ENCODE results near the gene TRAF3. TPM values are rescaled to one million over a fixed set of nuclear protein-coding genes. Genes with fewer than 3 reads are reported as not detected.

TRAF3 gene
- polyA plus RNA-seq, 1 of the 3 experiments (the other 2 are of a cell fraction), result 17.9 TPM

DNA sequence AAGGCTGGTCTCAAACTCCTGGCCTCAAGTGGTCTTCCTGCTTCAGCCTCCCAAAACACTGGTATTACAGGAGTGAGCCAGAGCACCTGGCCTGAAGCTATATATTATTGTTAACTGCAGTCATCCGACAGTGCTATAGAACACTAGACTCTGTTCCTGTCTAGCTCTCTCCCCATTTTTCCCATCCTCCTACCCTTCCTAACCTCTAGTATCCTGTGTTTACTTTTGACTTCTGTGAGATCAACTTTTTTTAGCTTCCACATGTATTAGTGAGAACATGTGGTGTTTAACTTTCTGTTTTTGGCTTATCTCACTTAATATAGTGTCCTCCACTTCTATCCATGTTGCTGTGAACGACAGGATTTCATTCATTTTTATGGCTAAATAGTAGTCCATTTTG lies 34.7 kb downstream of the TRAF3 start:
- POLR2A ChIA-PET, result no interaction called here
- Histone ChIP-seq H3K79me2 (ENCODE audit: insufficient read depth) (peaks cover 85% of the 10 kb centered on the region), H3K4me3 (ENCODE audit: low read depth in 2 of 2, low read length in 1 of 2) (no peak overlapping the region), H3K4me2 (no peak overlapping the region), H3K27ac (ENCODE audit: low read depth in 2 of 2, low read length in 1 of 2) (no peak overlapping the region), H3K9me3 (no peaks in the 10 kb centered on the region), H3K36me3 (replicated peaks in 1 of 2; ENCODE audit: control insufficient read depth in 1 of 2, insufficient read depth in 2 of 2, low read length in 1 of 2) (no peaks in the 10 kb centered on the region), H2AFZ (ENCODE audit: low read depth) (no peak overlapping the region), H3K9me2 (no peaks in the 10 kb centered on the region), H3K27me3 (ENCODE audit: insufficient read depth) (no peaks in the 10 kb centered on the region), H3F3A (replicated peaks; ENCODE audit: insufficient read depth) (no peaks in the 10 kb centered on the region), H3K4me1 (ENCODE audit: control insufficient read depth in 1 of 2, insufficient read depth in 2 of 2, low read depth in 1 of 2, low read length in 1 of 2) (no peaks in the 10 kb centered on the region), H4K20me1 (ENCODE audit: insufficient read depth) (peaks cover 33% of the 10 kb centered on the region; the same call in 1 of the 2 replicates), H3K9ac (no peak overlapping the region)
- TF ChIP-seq TCF12 (IDR thresholded peaks at IDR 0.05) (no peak), ELF1 (IDR thresholded peaks at IDR 0.05) (no peak)
- TF ChIP-seq, protein P1, sequence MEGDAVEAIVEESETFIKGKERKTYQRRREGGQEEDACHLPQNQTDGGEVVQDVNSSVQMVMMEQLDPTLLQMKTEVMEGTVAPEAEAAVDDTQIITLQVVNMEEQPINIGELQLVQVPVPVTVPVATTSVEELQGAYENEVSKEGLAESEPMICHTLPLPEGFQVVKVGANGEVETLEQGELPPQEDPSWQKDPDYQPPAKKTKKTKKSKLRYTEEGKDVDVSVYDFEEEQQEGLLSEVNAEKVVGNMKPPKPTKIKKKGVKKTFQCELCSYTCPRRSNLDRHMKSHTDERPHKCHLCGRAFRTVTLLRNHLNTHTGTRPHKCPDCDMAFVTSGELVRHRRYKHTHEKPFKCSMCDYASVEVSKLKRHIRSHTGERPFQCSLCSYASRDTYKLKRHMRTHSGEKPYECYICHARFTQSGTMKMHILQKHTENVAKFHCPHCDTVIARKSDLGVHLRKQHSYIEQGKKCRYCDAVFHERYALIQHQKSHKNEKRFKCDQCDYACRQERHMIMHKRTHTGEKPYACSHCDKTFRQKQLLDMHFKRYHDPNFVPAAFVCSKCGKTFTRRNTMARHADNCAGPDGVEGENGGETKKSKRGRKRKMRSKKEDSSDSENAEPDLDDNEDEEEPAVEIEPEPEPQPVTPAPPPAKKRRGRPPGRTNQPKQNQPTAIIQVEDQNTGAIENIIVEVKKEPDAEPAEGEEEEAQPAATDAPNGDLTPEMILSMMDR (IDR thresholded peaks at IDR 0.05), result no peak
- TF ChIP-seq, protein P2, sequence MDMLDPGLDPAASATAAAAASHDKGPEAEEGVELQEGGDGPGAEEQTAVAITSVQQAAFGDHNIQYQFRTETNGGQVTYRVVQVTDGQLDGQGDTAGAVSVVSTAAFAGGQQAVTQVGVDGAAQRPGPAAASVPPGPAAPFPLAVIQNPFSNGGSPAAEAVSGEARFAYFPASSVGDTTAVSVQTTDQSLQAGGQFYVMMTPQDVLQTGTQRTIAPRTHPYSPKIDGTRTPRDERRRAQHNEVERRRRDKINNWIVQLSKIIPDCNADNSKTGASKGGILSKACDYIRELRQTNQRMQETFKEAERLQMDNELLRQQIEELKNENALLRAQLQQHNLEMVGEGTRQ (IDR thresholded peaks at IDR 0.05; ENCODE audit: borderline replicate concordance, low read depth, low read length), result no peak
- TF ChIP-seq, protein P3, sequence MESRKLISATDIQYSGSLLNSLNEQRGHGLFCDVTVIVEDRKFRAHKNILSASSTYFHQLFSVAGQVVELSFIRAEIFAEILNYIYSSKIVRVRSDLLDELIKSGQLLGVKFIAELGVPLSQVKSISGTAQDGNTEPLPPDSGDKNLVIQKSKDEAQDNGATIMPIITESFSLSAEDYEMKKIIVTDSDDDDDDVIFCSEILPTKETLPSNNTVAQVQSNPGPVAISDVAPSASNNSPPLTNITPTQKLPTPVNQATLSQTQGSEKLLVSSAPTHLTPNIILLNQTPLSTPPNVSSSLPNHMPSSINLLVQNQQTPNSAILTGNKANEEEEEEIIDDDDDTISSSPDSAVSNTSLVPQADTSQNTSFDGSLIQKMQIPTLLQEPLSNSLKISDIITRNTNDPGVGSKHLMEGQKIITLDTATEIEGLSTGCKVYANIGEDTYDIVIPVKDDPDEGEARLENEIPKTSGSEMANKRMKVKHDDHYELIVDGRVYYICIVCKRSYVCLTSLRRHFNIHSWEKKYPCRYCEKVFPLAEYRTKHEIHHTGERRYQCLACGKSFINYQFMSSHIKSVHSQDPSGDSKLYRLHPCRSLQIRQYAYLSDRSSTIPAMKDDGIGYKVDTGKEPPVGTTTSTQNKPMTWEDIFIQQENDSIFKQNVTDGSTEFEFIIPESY (IDR thresholded peaks at IDR 0.05; ENCODE audit: borderline replicate concordance, low read depth), result no peak
- CTCF ChIA-PET, result no interaction called here
- DNase-seq, result no peak
- WGBS (ENCODE audit: low lambda C conversion rate), result 91% methylated on average over 2 of the region's 2 CpGs

DNA sequence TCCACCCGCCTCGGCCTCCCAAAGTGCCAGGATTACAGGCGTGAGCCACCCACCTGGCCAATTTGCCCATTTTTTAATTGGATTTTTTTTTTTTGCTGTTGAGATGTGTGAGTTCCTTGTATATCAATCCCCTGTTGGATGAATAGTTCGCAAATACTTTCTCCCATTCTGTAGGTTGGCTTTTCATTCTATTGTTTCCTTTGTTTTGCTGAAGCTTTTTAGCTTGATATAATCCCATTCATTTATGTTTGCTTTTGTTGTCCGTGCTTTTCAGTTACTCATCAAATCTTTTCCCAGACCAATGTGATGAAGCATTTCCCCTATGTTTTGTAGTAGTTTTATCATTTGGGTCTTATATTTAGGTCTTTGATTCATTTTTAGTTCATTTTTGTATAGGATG lies 36.4 kb downstream of the TRAF3 start:
- CTCF ChIA-PET, result interaction anchor here (1.4 kb wide), 1 partner anchor 10 kb away, joined by 3 read pairs; no protein-coding TSS in a partner anchor
- Histone ChIP-seq H3K27me3 (ENCODE audit: insufficient read depth) (no peaks in the 10 kb centered on the region), H3K27ac (ENCODE audit: low read depth in 2 of 2, low read length in 1 of 2) (no peak overlapping the region), H3K9me2 (no peaks in the 10 kb centered on the region), H3F3A (replicated peaks; ENCODE audit: insufficient read depth) (no peaks in the 10 kb centered on the region), H3K4me1 (ENCODE audit: control insufficient read depth in 1 of 2, insufficient read depth in 2 of 2, low read depth in 1 of 2, low read length in 1 of 2) (peaks cover 0 to 4% of the 10 kb centered on the region in 2 experiments; a peak in 1 of 4 replicates), H4K20me1 (ENCODE audit: insufficient read depth) (peaks cover 34% of the 10 kb centered on the region; the same call in 1 of the 2 replicates), H3K9me3 (no peaks in the 10 kb centered on the region), H3K9ac (no peak overlapping the region), H3K79me2 (ENCODE audit: insufficient read depth) (peaks cover 84% of the 10 kb centered on the region), H3K4me3 (ENCODE audit: low read depth in 2 of 2, low read length in 1 of 2) (no peak overlapping the region), H3K36me3 (replicated peaks in 1 of 2; ENCODE audit: control insufficient read depth in 1 of 2, insufficient read depth in 2 of 2, low read length in 1 of 2) (no peaks in the 10 kb centered on the region), H2AFZ (ENCODE audit: low read depth) (no peak overlapping the region), H3K4me2 (no peak overlapping the region)
- WGBS (ENCODE audit: low lambda C conversion rate), result 78% methylated on average over 5 of the region's 5 CpGs
- DNase-seq, result no peak
- TF ChIP-seq MXI1 (IDR thresholded peaks at IDR 0.05; ENCODE audit: low read depth, low read length), result no peak
- TF ChIP-seq JUND (IDR thresholded peaks at IDR 0.05), result no peak
- TF ChIP-seq MEF2A (IDR thresholded peaks at IDR 0.05; ENCODE audit: borderline replicate concordance, low read depth), result no peak
- no peak for TF ChIP-seq TEAD4 (IDR thresholded peaks at IDR 0.05; ENCODE audit: borderline replicate concordance, insufficient read depth)
- no peak for TF ChIP-seq SIN3A (IDR thresholded peaks at IDR 0.05; ENCODE audit: borderline replicate concordance, low read depth, low read length)
- TF ChIP-seq, protein P3 (IDR thresholded peaks at IDR 0.05; ENCODE audit: borderline replicate concordance, low read depth), result no peak
- TF ChIP-seq FOXJ3 (CRISPR knock-in tag; IDR thresholded peaks at IDR 0.05), result no peak
- no peak for TF ChIP-seq RAD21 (IDR thresholded peaks at IDR 0.05; ENCODE audit: low read length)
- TF ChIP-seq, protein P4, sequence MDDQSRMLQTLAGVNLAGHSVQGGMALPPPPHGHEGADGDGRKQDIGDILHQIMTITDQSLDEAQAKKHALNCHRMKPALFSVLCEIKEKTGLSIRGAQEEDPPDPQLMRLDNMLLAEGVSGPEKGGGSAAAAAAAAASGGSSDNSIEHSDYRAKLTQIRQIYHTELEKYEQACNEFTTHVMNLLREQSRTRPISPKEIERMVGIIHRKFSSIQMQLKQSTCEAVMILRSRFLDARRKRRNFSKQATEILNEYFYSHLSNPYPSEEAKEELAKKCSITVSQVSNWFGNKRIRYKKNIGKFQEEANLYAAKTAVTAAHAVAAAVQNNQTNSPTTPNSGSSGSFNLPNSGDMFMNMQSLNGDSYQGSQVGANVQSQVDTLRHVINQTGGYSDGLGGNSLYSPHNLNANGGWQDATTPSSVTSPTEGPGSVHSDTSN (IDR thresholded peaks at IDR 0.05), result no peak
- no peak for TF ChIP-seq RCOR1 (IDR thresholded peaks at IDR 0.05; ENCODE audit: low read length)
- POLR2A ChIA-PET, result no interaction called here

Data from SK-N-SH (cell line).